OCI-LY3 (cell line): ENCODE results near the gene AGER.

Experiments
- H2AFZ ChIP-seq: fragments of 200-600, 300-600 bp; shearing (Covaris generic); 2 replicates; pipeline ENCODE4 v1.6.0; 2014; ENCODE audit warnings: antibody characterized with exemption, low read depth, low read length
- H3K27ac ChIP-seq: fragments of 200-600, 300-600 bp; sonication (generic); 2 replicates; pipeline ENCODE4 v1.5.1; 2014; ENCODE audit warnings: mild to moderate bottlenecking, low read length, moderate library complexity, mixed read lengths
- H3K27me3 ChIP-seq: fragments of 200-600, 300-600 bp; sonication (generic); 2 replicates; pipeline ENCODE4 v1.6.1; 2014; ENCODE audit warnings: low read depth, low read length, mixed read lengths
- H3K36me3 ChIP-seq: fragments of 200-600, 300-600 bp; sonication (generic); replicated peaks from 2 replicates; pipeline ENCODE3; 2014; ENCODE audit warnings: low read depth, low read length, mixed read lengths
- H3K4me1 ChIP-seq: fragments of 300-600, 200-600 bp; sonication (generic); 2 replicates; pipeline ENCODE4 v1.6.1; 2014; ENCODE audit warnings: low read length, mixed read lengths
- H3K4me2 ChIP-seq: fragments of 200-600, 300-600 bp; sonication (generic); 2 replicates; pipeline ENCODE4 v1.6.1; 2014; ENCODE audit warnings: low read length, mixed read lengths
- H3K4me3 ChIP-seq: fragments of 300-600, 200-600 bp; sonication (generic); 2 replicates; pipeline ENCODE4 v1.5.1; 2014; ENCODE audit warnings: antibody characterized with exemption, mild to moderate bottlenecking, low read length, moderate library complexity
- H3K79me2 ChIP-seq: fragments of 300-600, 200-600 bp; shearing (Covaris generic); 2 replicates; pipeline ENCODE4 v1.6.1; 2014; ENCODE audit warnings: mild to moderate bottlenecking, low read length, mixed read lengths
- H3K9ac ChIP-seq: fragments of 300-600, 200-600 bp; shearing (Covaris generic); 2 replicates; pipeline ENCODE4 v1.6.0; 2014; ENCODE audit warnings: mild to moderate bottlenecking, low read length, moderate library complexity
- H3K9me3 ChIP-seq: fragments of 200-600, 300-600 bp; shearing (Covaris generic); 2 replicates; pipeline ENCODE4 v1.6.1; 2014; ENCODE audit warnings: low read length, mixed read lengths; ENCODE audit not compliant: insufficient read depth
- H4K20me1 ChIP-seq: fragments of 200-600, 300-600 bp; sonication (generic); 2 replicates; pipeline ENCODE4 v1.6.1; 2016; ENCODE audit warnings: low read length, mixed read lengths; ENCODE audit not compliant: insufficient read depth
- EZH2phosphoT487 ChIP-seq: fragments of 200-600 bp; shearing (Covaris generic); IDR thresholded peaks from 2 replicates; pipeline ENCODE4 v1.6.1; 2018; ENCODE audit warnings: antibody characterized with exemption, mixed run types, low read depth
- TF ChIP-seq, protein P1 (sequence below): fragments of 200-600, 300-600 bp; sonication (generic); IDR thresholded peaks from 2 replicates; pipeline ENCODE4 v1.5.1; 2014; ENCODE audit warnings: antibody characterized with exemption, low read length, low read depth

The AGER gene

DNA sequence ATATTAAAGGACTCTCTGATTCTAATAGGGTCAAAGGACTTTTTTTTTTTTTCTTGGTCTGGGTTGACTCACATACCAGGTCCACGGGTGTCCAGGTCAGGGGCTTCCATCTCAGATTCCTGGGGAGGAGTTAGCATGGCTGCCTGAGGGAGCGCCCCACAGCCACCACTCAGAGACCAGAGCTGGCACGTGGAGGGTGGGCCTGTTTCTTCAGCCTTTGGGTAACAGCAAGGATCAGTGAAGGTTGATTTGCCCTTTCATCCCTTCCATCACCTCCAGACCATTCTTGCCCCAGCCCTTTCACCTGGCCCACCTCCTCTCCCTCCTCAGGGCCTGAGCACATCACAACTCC is 14.3 kb upstream of the AGER start:
- Histone ChIP-seq H3K4me3 (no peak overlapping the region), H3K27ac (no peak overlapping the region), H3K9ac (no peak overlapping the region), H3K4me1 (peaks cover 24% of the 10 kb centered on the region), H3K36me3 (no peaks in the 10 kb centered on the region), H2AFZ (no peak overlapping the region), H3K79me2 (no peaks in the 10 kb centered on the region), H3K27me3 (no peaks in the 10 kb centered on the region), H4K20me1 (no peaks in the 10 kb centered on the region), H3K9me3 (no peaks in the 10 kb centered on the region), H3K4me2 (no peak overlapping the region)
- TF ChIP-seq, protein P1, sequence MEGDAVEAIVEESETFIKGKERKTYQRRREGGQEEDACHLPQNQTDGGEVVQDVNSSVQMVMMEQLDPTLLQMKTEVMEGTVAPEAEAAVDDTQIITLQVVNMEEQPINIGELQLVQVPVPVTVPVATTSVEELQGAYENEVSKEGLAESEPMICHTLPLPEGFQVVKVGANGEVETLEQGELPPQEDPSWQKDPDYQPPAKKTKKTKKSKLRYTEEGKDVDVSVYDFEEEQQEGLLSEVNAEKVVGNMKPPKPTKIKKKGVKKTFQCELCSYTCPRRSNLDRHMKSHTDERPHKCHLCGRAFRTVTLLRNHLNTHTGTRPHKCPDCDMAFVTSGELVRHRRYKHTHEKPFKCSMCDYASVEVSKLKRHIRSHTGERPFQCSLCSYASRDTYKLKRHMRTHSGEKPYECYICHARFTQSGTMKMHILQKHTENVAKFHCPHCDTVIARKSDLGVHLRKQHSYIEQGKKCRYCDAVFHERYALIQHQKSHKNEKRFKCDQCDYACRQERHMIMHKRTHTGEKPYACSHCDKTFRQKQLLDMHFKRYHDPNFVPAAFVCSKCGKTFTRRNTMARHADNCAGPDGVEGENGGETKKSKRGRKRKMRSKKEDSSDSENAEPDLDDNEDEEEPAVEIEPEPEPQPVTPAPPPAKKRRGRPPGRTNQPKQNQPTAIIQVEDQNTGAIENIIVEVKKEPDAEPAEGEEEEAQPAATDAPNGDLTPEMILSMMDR: no peak
- TF ChIP-seq EZH2phosphoT487: no peak

DNA sequence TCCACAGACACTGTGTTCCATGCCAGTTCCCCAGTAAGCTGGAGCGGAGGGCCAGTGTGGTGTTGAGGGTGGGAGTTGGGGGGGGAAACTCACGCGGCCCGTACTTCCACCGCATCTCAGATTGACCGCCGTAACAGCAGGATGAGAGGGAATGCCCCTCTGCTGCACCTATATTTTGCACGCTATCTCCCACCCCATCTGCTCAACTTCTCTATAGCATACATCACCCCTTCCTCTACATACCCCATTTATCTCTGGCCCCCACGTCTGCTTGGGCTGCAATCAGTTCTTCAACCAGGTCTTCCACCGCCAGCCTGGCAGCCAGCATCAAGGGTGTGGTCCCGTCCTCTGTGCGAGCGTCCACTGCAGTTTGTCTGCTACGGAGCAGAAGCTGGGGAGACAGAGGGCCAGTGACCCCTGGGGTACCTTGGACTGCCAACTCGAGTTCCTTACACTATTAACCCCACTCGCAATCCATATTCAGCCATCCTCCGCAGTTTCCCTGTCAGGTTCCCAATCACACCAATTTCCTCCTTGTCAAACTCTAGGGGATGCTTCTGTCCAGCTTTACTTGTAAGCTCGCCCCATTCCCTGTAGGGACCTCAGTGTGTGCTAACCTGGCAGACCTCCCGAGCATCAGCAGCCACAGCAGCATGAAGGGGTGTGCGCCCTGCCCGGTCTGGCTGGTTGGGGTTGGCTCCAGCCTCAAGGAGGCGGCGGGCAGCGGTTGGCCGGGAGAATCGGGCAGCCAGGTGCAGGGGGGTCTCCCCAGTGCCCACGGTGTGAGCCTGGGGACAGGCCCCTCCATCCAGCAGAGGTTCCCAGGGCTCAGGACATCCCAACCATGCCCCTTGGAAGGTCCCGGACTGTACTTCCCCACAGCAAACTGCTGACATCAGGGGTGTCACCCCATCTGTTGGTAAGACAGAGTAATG is 12.9 kb upstream of the AGER start:
- H2AFZ ChIP-seq: no peak overlapping the region; the same call in 1 of the 2 replicates
- H3K9me3 ChIP-seq: no peaks in the 10 kb centered on the region

DNA sequence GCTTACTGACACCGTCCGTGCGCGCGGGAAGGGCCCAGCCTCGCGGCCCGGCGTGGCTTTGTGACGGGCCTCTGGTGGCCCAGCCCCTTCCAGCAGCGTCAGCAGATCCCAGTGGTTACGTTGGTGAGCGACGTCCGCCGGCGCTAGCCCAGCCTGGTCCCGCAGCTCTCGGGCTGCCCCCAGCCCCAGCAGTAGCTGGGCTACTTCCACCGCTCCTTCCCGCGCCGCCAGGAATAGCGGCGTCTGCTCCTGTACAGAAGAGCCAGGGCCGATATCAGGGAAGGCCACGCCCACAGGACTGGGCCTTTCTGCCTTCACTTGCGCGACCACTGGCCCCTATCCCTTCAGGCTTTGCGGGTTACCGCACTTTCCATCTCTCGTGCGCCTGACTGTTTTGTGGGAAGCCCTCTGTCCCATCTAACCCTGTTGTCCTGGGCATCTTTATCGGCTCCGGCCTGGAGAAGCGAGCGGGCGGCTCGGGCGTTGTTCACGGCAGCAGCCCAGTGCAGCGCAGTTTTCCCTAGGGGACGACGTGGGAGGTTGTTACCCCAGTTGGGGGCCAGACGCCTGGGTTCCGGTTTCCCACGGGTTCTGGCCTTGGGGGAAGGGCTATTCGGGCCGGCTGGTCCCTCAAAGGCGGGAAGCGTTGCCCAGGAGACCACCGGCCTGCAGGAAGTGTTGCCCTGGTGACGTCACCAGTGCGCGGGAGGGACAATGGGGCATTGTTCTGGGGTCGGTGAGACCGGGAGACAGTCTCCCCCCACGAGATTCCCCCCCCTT is 12.0 kb upstream of the AGER start:
- Histone ChIP-seq H4K20me1 (no peaks in the 10 kb centered on the region), H3K79me2 (peaks cover 13% of the 10 kb centered on the region), H3K4me1 (peaks cover 34% of the 10 kb centered on the region), H3K27me3 (no peaks in the 10 kb centered on the region), H3K36me3 (peaks cover 2% of the 10 kb centered on the region), H3K4me3 (peak overlapping the region; percentile 92), H3K9ac (peak overlapping the region; percentile 98), H3K4me2 (peak overlapping the region; percentile 83), H3K9me3 (no peaks in the 10 kb centered on the region), H3K27ac (peak overlapping the region; percentile 86), H2AFZ (no peak overlapping the region; the same call in 1 of the 2 replicates)
- TF ChIP-seq EZH2phosphoT487: no peak
- TF ChIP-seq, protein P1: no peak

More for the DNA sequence above, 12.9 kb upstream of the AGER start:
- peaks cover 31% of the 10 kb centered on the region for H3K4me1 ChIP-seq
- peaks cover 4% of the 10 kb centered on the region for H3K79me2 ChIP-seq
- H3K9ac ChIP-seq: peak overlapping the region; percentile 98
- peak overlapping the region; percentile 83 for H3K4me2 ChIP-seq
- peak overlapping the region; percentile 86 for H3K27ac ChIP-seq
- no peaks in the 10 kb centered on the region for H3K27me3 ChIP-seq
- peak overlapping the region; percentile 92 for H3K4me3 ChIP-seq
- no peaks in the 10 kb centered on the region for H4K20me1 ChIP-seq
- H3K36me3 ChIP-seq: no peaks in the 10 kb centered on the region
- TF ChIP-seq, protein P1: peak; percentile 22
- TF ChIP-seq EZH2phosphoT487: no peak

DNA sequence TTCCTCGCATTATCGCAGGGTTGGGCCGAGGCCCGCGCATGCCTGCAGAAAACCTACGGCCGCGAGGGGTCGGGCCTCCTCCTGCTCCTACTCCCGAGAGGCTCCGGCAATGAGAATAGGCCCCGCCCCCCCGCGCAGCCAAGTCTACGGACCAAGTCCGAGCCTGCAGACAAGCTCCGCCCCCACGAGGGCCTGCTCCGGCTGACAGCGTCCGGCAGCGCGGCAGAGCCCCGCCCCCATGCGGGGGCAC is 11.5 kb upstream of the AGER start:
- Histone ChIP-seq H2AFZ (no peak overlapping the region), H3K4me3 (peak overlapping the region; percentile 92), H3K27ac (peak overlapping the region; percentile 86; the same call in 1 of the 2 replicates), H3K79me2 (peaks cover 18% of the 10 kb centered on the region), H3K36me3 (peaks cover 4% of the 10 kb centered on the region), H4K20me1 (no peaks in the 10 kb centered on the region), H3K4me2 (0 out of 2 replicates have a peak overlapping the region, but pooled peaks have one; percentile 97), H3K4me1 (peaks cover 38% of the 10 kb centered on the region), H3K9me3 (no peaks in the 10 kb centered on the region), H3K27me3 (no peaks in the 10 kb centered on the region), H3K9ac (peak overlapping the region; percentile 96; the same call in 1 of the 2 replicates)
- TF ChIP-seq, protein P1: no peak
- TF ChIP-seq EZH2phosphoT487: no peak
